GM21447 (cell line): ENCODE data around the gene RETREG3.
"Not testable (repeated sequence)": the region's sequence is repeated elsewhere in the genome, so short reads cannot be mapped to it uniquely, and the experiment has no call there.

Source experiments
- ATAC-seq: cut with Tn5 transposase; IDR thresholded peaks from one replicate; pipeline ENCODE4 v1.9.1; 2021; ENCODE audit not compliant: unreplicated experiment

RETREG3 gene

GRCh38 chr17:42573095-42573494 lies 36.1 kb downstream of the RETREG3 start:
- ATAC-seq, result no peak

GRCh38 chr17:42571435-42572225 lies 37.5 kb downstream of the RETREG3 start:
- ATAC-seq, result no peak

GRCh38 chr17:42568341-42569111 lies 40.6 kb downstream of the RETREG3 start:
- no peak for ATAC-seq

- no peak for ATAC-seq
Observed at GRCh38 chr17:42566883-42567573, 42.1 kb downstream of the RETREG3 start, which contains the start of gene MLX. Gene MLX (plus strand): TSS chr17:42567100. CDS start chr17:42567125, 25 bp downstream.

GRCh38 chr17:42566215-42566882 lies 42.8 kb downstream of the RETREG3 start:
- no peak for ATAC-seq

- ATAC-seq, result no peak
Observed at GRCh38 chr17:42565523-42566214, 43.5 kb downstream of the RETREG3 start.

- ATAC-seq, result no peak
Observed at GRCh38 chr17:42564815-42565522, 44.2 kb downstream of the RETREG3 start.

- ATAC-seq, result no peak
Observed at GRCh38 chr17:42563950-42564349, 45.2 kb downstream of the RETREG3 start.

GRCh38 chr17:42563543-42563942 lies 45.6 kb downstream of the RETREG3 start:
- ATAC-seq, result no peak

GRCh38 chr17:42563143-42563509 lies 46.0 kb downstream of the RETREG3 start:
- no peak for ATAC-seq

GRCh38 chr17:42562388-42563142 lies 46.6 kb downstream of the RETREG3 start:
- no peak for ATAC-seq

GRCh38 chr17:42561897-42562387 lies 47.2 kb downstream of the RETREG3 start, which contains the start of gene COASY:
Gene COASY (plus strand): TSS chr17:42562148. CDS start chr17:42562623, 475 bp downstream.
- peak; percentile 62 for ATAC-seq

- no peak for ATAC-seq
Observed at GRCh38 chr17:42560246-42560645, 48.9 kb downstream of the RETREG3 start.

GRCh38 chr17:42559075-42559474 lies 50.1 kb downstream of the RETREG3 start:
- no peak for ATAC-seq

GRCh38 chr17:42555961-42556617 lies 53.1 kb downstream of the RETREG3 start:
- not testable (repeated sequence) for ATAC-seq

GRCh38 chr17:42555122-42555622 lies 54.0 kb downstream of the RETREG3 start:
- ATAC-seq, result no peak

- ATAC-seq, result peak; percentile 78
Observed at GRCh38 chr17:42554250-42555121, 54.7 kb downstream of the RETREG3 start.
